MCF 10A (cell line): Measurements from ENCODE around the gene FAM114A1. TPM values are rescaled to one million over a fixed set of nuclear protein-coding genes. Genes with fewer than 3 reads are reported as not detected.
A peak's percentile ranks its signal among the peaks of the same experiment; 100 is the strongest.

Experiments used
- BruUV-seq: library from RNA; stranded (reverse); fragments of 400-500 nt; replicated peaks from 2 replicates; lab custom pipeline; 2021; lab: Mats Ljungman, UMichigan
- CTCF ChIA-PET: fragments of 300-600 bp; sonication (Branson Sonifier 250); formaldehyde crosslinking; extraction: SDS; loops from one replicate; lab custom pipeline; 2021; ENCODE audit warnings: antibody characterized with exemption, inconsistent platforms; lab: Yijun Ruan, JAX
- POLR2A ChIA-PET: fragments of 300-600, 350-650 bp; sonication (Branson Sonifier 250); formaldehyde crosslinking; extraction: SDS; loops from one replicate; lab custom pipeline; 2020; ENCODE audit warnings: antibody characterized with exemption, inconsistent platforms; lab: Yijun Ruan, JAX
- DNase-seq: peaks from one replicate; pipeline ENCODE4 v3.0.0-alpha.2; 2018; ENCODE audit not compliant: unreplicated experiment
- H3K27ac Mint-ChIP-seq: one replicate; pipeline ENCODE4 v1.8.0; 2022; ENCODE audit warnings: mild to moderate bottlenecking, low read depth, mixed read lengths; ENCODE audit not compliant: unreplicated experiment
- H3K27me3 Mint-ChIP-seq: one replicate; pipeline ENCODE4 v1.8.0; 2022; ENCODE audit warnings: mixed read lengths; ENCODE audit not compliant: insufficient read depth, unreplicated experiment
- H3K36me3 Mint-ChIP-seq: one replicate; pipeline ENCODE4 v1.8.0; 2022; ENCODE audit warnings: mild to moderate bottlenecking, moderate library complexity, mixed read lengths; ENCODE audit not compliant: insufficient read depth, unreplicated experiment
- H3K4me1 Mint-ChIP-seq: one replicate; pipeline ENCODE4 v1.8.0; 2022; ENCODE audit warnings: mixed read lengths; ENCODE audit not compliant: insufficient read depth, unreplicated experiment
- H3K4me3 Mint-ChIP-seq: one replicate; pipeline ENCODE4 v1.8.0; 2022; ENCODE audit warnings: mild to moderate bottlenecking, moderate library complexity, mixed read lengths; ENCODE audit not compliant: unreplicated experiment
- H3K9me3 Mint-ChIP-seq: one replicate; pipeline ENCODE4 v1.8.0; 2022; ENCODE audit warnings: mixed read lengths; ENCODE audit not compliant: unreplicated experiment
- intact Hi-C: fragments of 100-400 bp; cut with micrococcal nuclease; formaldehyde crosslinking; loops from 2 replicates; pipeline ENCODE4 v1.14.1; 2022
- total RNA-seq: library from RNA; stranded (reverse); gene quantifications from 2 replicates; pipeline ENCODE4 v1.2.3, GENCODE V29; 2022
- TF ChIP-seq, protein P1 (sequence below): fragments of 200-600 bp; IDR thresholded peaks from one replicate; pipeline ENCODE4 v1.8.0; 2022; ENCODE audit warnings: antibody characterized with exemption, mild to moderate bottlenecking; ENCODE audit not compliant: unreplicated experiment

Gene FAM114A1
- total RNA-seq, 1 experiment from 2014 or later, result 22.7 TPM

DNA sequence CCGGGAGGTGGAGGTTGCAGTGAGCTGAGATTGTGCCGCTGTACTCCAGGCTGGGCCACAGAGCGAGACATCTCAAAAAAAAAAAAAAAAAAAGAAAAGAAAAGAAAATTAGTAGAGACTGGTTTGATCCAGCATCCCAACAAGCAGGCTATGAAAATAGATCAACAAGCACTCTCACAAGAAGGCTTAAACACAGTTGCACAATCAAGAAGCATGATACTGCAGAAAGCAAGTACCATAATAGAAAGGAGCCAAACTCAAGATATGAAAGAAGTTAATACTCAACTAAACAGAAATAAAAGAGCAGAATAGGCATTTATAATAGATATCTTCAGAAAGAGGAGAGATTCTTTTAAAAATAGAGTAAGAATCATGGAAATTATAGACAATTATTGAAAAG lies 21.6 kb upstream of the FAM114A1 start:
- no peak overlapping the region for H3K27ac Mint-ChIP-seq

DNA sequence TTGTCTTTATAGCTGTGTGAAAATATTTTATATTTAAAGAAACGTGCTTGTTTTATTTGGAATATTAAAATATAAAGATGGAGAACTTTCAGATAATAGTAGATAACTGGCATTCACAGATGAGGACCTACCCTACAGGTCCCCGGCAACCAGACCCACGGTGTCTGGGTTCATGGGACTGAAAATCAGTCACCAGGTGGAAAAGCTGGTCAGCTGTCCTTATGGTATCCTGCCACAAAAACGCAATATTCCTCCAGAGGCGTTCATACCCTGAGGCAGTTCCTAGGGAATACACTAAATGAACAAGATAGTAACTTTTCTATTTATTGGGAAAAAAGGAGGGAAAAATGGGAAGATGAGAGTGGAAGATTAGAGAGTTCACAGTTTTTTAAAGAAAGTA lies 12.1 kb upstream of the FAM114A1 start:
- CTCF ChIA-PET, result interaction anchor here (0.6 to 3.6 kb wide), 19 partner anchors 15 to 1911 kb away, joined by 3 to 50 read pairs (median 3); partner anchors contain the start of gene TLR1
- peak overlapping the region; percentile 75 for H3K4me3 Mint-ChIP-seq
- DNase-seq, result peak; percentile 30

More for the DNA sequence above, 21.6 kb upstream of the FAM114A1 start:
- Mint-ChIP-seq H3K4me3 (no peak overlapping the region), H3K4me1 (no peaks in the 10 kb centered on the region), H3K9me3 (peaks cover 18% of the 10 kb centered on the region), H3K27me3 (no peaks in the 10 kb centered on the region), H3K36me3 (peaks cover 6% of the 10 kb centered on the region)
- intact Hi-C loops, result no loop called here
- DNase-seq, result no peak
- ChIA-PET CTCF (interaction anchor here (1.1 kb wide), 1 partner anchor 15 kb away, joined by 8 read pairs; no protein-coding TSS in a partner anchor), POLR2A (interaction anchor here (1.0 kb wide), 1 partner anchor 10 kb away, joined by 4 read pairs; no protein-coding TSS in a partner anchor)
- TF ChIP-seq, protein P1, sequence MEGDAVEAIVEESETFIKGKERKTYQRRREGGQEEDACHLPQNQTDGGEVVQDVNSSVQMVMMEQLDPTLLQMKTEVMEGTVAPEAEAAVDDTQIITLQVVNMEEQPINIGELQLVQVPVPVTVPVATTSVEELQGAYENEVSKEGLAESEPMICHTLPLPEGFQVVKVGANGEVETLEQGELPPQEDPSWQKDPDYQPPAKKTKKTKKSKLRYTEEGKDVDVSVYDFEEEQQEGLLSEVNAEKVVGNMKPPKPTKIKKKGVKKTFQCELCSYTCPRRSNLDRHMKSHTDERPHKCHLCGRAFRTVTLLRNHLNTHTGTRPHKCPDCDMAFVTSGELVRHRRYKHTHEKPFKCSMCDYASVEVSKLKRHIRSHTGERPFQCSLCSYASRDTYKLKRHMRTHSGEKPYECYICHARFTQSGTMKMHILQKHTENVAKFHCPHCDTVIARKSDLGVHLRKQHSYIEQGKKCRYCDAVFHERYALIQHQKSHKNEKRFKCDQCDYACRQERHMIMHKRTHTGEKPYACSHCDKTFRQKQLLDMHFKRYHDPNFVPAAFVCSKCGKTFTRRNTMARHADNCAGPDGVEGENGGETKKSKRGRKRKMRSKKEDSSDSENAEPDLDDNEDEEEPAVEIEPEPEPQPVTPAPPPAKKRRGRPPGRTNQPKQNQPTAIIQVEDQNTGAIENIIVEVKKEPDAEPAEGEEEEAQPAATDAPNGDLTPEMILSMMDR, result no peak
- no TSS peak for BruUV-seq

DNA sequence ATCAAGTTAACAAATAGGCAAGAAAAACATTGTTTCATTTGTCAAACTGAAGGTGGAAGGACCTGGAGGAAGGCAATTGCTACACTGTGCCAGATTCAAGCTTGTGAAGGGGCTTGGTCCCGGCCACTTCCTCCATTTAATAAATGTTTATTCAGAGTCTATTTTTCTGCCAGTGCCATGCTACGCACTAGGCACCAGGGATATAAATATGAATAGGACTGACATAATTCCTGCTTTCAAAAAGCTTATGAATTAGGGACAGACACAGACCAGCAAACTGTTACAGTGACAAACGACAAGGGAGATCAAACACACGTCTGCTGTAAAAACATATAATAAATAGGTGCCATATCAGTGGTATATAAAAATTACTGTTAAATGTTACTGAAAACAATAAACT lies 11.6 kb upstream of the FAM114A1 start:
- no peaks in the 10 kb centered on the region for H3K36me3 Mint-ChIP-seq
- peak; percentile 40 for DNase-seq
- ChIA-PET CTCF (interaction anchor here (0.6 to 3.6 kb wide), 16 partner anchors 16 to 698 kb away, joined by 3 to 50 read pairs (median 4); partner anchors contain the start of genes TLR1 and TLR10), POLR2A (interaction anchor here (0.6 to 3.8 kb wide), 16 partner anchors 9 to 610 kb away, joined by 3 to 35 read pairs (median 4); partner anchors contain the start of genes FAM114A1 and TLR1)
- H3K4me1 Mint-ChIP-seq, result peaks cover 28% of the 10 kb centered on the region
- intact Hi-C loops, result loop anchor here (1.0 to 5.0 kb wide), 3 partner anchors 51 to 794 kb away; partner anchors contain the start of gene TLR1
- no TSS peak for BruUV-seq
- TF ChIP-seq, protein P1, result no peak
- peak overlapping the region; percentile 75 for H3K4me3 Mint-ChIP-seq
- no peaks in the 10 kb centered on the region for H3K27me3 Mint-ChIP-seq
- H3K9me3 Mint-ChIP-seq, result no peaks in the 10 kb centered on the region
- H3K27ac Mint-ChIP-seq, result peak overlapping the region; percentile 91

More for the DNA sequence above, 12.1 kb upstream of the FAM114A1 start:
- no peaks in the 10 kb centered on the region for H3K27me3 Mint-ChIP-seq
- H3K36me3 Mint-ChIP-seq, result no peaks in the 10 kb centered on the region
- BruUV-seq, result no TSS peak
- peak overlapping the region; percentile 91 for H3K27ac Mint-ChIP-seq
- POLR2A ChIA-PET, result interaction anchor here (0.6 to 3.8 kb wide), 18 partner anchors 9 to 536 kb away, joined by 3 to 35 read pairs (median 4); partner anchors contain the start of genes FAM114A1 and TLR1
- peaks cover 23% of the 10 kb centered on the region for H3K4me1 Mint-ChIP-seq
- H3K9me3 Mint-ChIP-seq, result no peaks in the 10 kb centered on the region
- TF ChIP-seq, protein P1, result no peak
- intact Hi-C loops, result loop anchor here (5.0 kb wide), 1 partner anchor 793 kb away; no protein-coding TSS in a partner anchor
